ENCODE results near the gene NRIP2.

The NRIP2 gene

DNA sequence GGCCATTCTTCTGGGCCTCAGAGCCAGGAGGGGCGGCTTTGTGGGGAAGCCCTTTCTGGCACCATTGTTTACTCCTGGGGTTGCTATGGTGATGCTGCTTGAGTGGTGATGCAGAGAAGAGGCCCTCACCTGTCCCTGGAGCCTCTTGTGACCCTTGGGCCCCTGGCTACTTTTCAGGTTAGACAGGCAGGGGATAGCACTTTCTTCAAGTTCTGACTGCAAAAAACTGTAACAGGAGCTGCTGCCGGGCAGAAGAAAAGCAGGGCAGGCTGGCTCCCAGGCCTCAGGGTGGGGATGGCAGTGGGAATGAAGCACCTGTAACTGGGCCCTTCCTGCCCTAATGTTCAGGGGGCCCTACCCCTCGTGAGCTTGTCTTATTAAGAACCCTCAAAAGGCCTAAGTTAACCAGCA lies 22.2 kb upstream of the NRIP2 start, which contains the start of gene TEX52:
TEX52 (minus strand) TSS at position 19 of the 411 bp plus-strand sequence; CDS start at position 6, 13 bp downstream.
- no peak for TF ChIP-seq EZH2phosphoT487 (conservative IDR thresholded peaks at IDR 0.05; ENCODE audit: low read length)
- TF ChIP-seq CTCF (IDR thresholded peaks at IDR 0.05; ENCODE audit: insufficient read depth, low read length, poor library complexity, severe bottlenecking) = no peak
- Histone ChIP-seq H3F3A (ENCODE audit: insufficient read depth) (peaks cover 9% of the 10 kb centered on the region; the same call in 1 of the 2 replicates), H2AFZ (ENCODE audit: low read depth, low read length, severe bottlenecking) (no peak within 1 kb of the TSS), H4K20me1 (ENCODE audit: low read depth, low read length) (no peaks in the 10 kb centered on the region), H3K36me3 (ENCODE audit: low read length) (peaks cover 6% of the 10 kb centered on the region; the same call in 1 of the 2 replicates), H3K79me2 (ENCODE audit: insufficient read depth, low read length) (no peaks in the 10 kb centered on the region), H3K9ac (ENCODE audit: low read length) (no peak within 1 kb of the TSS), H3K4me3 (ENCODE audit: insufficient read depth, low read length, poor library complexity, severe bottlenecking) (no peak within 1 kb of the TSS), H3K9me3 (ENCODE audit: insufficient read depth, low read length) (no peaks in the 10 kb centered on the region), H3K9me2 (replicated peaks; ENCODE audit: insufficient read depth, low read length) (no peaks in the 10 kb centered on the region), H3K27ac (ENCODE audit: low read depth, low read length) (no peak within 1 kb of the TSS), H3K27me3 (ENCODE audit: low read length) (no peaks in the 10 kb centered on the region), H3K4me2 (ENCODE audit: low read depth, low read length, poor library complexity, severe bottlenecking) (no peak within 1 kb of the TSS)

- Histone ChIP-seq H3F3A (ENCODE audit: insufficient read depth) (peaks cover 9% of the 10 kb centered on the region; the same call in 1 of the 2 replicates), H2AFZ (ENCODE audit: low read depth, low read length, severe bottlenecking) (no peak overlapping the region), H3K4me3 (ENCODE audit: insufficient read depth, low read length, poor library complexity, severe bottlenecking) (no peak overlapping the region), H3K79me2 (ENCODE audit: insufficient read depth, low read length) (no peaks in the 10 kb centered on the region), H3K27me3 (ENCODE audit: low read length) (no peaks in the 10 kb centered on the region), H3K27ac (ENCODE audit: low read depth, low read length) (no peak overlapping the region), H3K9ac (ENCODE audit: low read length) (no peak overlapping the region), H3K9me2 (replicated peaks; ENCODE audit: insufficient read depth, low read length) (no peaks in the 10 kb centered on the region), H4K20me1 (ENCODE audit: low read depth, low read length) (no peaks in the 10 kb centered on the region), H3K36me3 (ENCODE audit: low read length) (peaks cover 6% of the 10 kb centered on the region; the same call in 1 of the 2 replicates), H3K4me2 (ENCODE audit: low read depth, low read length, poor library complexity, severe bottlenecking) (no peak overlapping the region), H3K9me3 (ENCODE audit: insufficient read depth, low read length) (no peaks in the 10 kb centered on the region)
- TF ChIP-seq EZH2phosphoT487 (conservative IDR thresholded peaks at IDR 0.05; ENCODE audit: low read length) (no peak), CTCF (IDR thresholded peaks at IDR 0.05; ENCODE audit: insufficient read depth, low read length, poor library complexity, severe bottlenecking) (no peak)
Observed at GRCh38 chr12:2856051-2856450, 21.2 kb upstream of the NRIP2 start.

DNA sequence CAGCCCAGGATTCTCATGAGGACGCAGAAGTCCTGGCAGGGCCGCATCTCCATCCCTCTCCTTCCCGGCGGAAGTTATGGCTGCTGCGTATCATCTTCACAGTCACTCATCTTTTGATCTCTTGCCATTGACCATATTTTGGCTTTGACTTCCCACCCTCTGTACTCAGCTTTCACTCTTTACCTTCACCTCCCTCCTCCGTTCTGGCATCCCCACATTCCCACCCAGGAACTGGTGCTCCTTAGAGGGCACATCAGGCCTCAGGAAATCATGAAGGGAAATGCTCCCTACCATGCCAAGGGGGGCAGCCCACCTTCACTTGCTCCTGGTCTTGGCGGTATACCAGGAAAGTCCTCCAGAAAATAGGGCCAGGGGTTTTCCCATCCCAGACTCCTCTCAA lies 20.7 kb upstream of the NRIP2 start:
- H3K4me3 ChIP-seq (ENCODE audit: insufficient read depth, low read length, poor library complexity, severe bottlenecking) = no peak overlapping the region
- no peaks in the 10 kb centered on the region for H3K79me2 ChIP-seq (ENCODE audit: insufficient read depth, low read length)
- no peak overlapping the region for H2AFZ ChIP-seq (ENCODE audit: low read depth, low read length, severe bottlenecking)
- H4K20me1 ChIP-seq (ENCODE audit: low read depth, low read length) = no peaks in the 10 kb centered on the region
- H3K9me2 ChIP-seq (replicated peaks; ENCODE audit: insufficient read depth, low read length) = no peaks in the 10 kb centered on the region
- no peaks in the 10 kb centered on the region for H3K9me3 ChIP-seq (ENCODE audit: insufficient read depth, low read length)
- no peak overlapping the region for H3K4me2 ChIP-seq (ENCODE audit: low read depth, low read length, poor library complexity, severe bottlenecking)
- TF ChIP-seq EZH2phosphoT487 (conservative IDR thresholded peaks at IDR 0.05; ENCODE audit: low read length) = no peak
- TF ChIP-seq CTCF (IDR thresholded peaks at IDR 0.05; ENCODE audit: insufficient read depth, low read length, poor library complexity, severe bottlenecking) = no peak
- H3K27me3 ChIP-seq (ENCODE audit: low read length) = no peaks in the 10 kb centered on the region
- H3K27ac ChIP-seq (ENCODE audit: low read depth, low read length) = no peak overlapping the region
- H3K9ac ChIP-seq (ENCODE audit: low read length) = no peak overlapping the region
- peaks cover 9% of the 10 kb centered on the region; the same call in 1 of the 2 replicates for H3F3A ChIP-seq (ENCODE audit: insufficient read depth)
- H3K36me3 ChIP-seq (ENCODE audit: low read length) = peaks cover 6% of the 10 kb centered on the region; the same call in 1 of the 2 replicates
